Activated CD8-positive, alpha-beta memory T cell treated with anti-CD3 and anti-CD28 coated beads, Interleukin-2, amount 50 U/mL, for 4 hours (primary cell): ENCODE results near the gene POU3F3.

Experiments
- DNase-seq: peaks from one replicate; pipeline ENCODE4 v3.0.0-alpha.2; 2020

The POU3F3 gene

GRCh38 chr2:104847586-104848160 is 6.2 kb upstream of the POU3F3 start:
- DNase-seq: no peak

GRCh38 chr2:104848526-104848925 is 5.4 kb upstream of the POU3F3 start:
- DNase-seq: no peak

- DNase-seq: no peak
Measured at GRCh38 chr2:104849101-104849500, 4.8 kb upstream of the POU3F3 start.

GRCh38 chr2:104849618-104850141 is 4.2 kb upstream of the POU3F3 start:
- peak; percentile 42 for DNase-seq

- no peak for DNase-seq
Measured at GRCh38 chr2:104850361-104851290, 3.3 kb upstream of the POU3F3 start.

- DNase-seq: no peak
Measured at GRCh38 chr2:104851291-104852089, 2.4 kb upstream of the POU3F3 start.

GRCh38 chr2:104852090-104852666 is 1.7 kb upstream of the POU3F3 start:
- no peak for DNase-seq

GRCh38 chr2:104854498-104855220 is 744 bp downstream of the POU3F3 start:
- no peak for DNase-seq

- DNase-seq: no peak
Measured at GRCh38 chr2:104855221-104856085, 1.5 kb downstream of the POU3F3 start.

GRCh38 chr2:104856086-104856972 is 2.4 kb downstream of the POU3F3 start:
- DNase-seq: no peak

GRCh38 chr2:104856973-104857261 is 3.0 kb downstream of the POU3F3 start:
- DNase-seq: no peak

- no peak for DNase-seq
Measured at GRCh38 chr2:104857262-104858005, 3.5 kb downstream of the POU3F3 start.

- no peak for DNase-seq
Measured at GRCh38 chr2:104858006-104858978, 4.4 kb downstream of the POU3F3 start.

- no peak for DNase-seq
Measured at GRCh38 chr2:104859291-104859765, 5.4 kb downstream of the POU3F3 start.

GRCh38 chr2:104859766-104860450 is 6.0 kb downstream of the POU3F3 start:
- no peak for DNase-seq

GRCh38 chr2:104860451-104860790 is 6.5 kb downstream of the POU3F3 start:
- DNase-seq: no peak

GRCh38 chr2:104861351-104862057 is 7.6 kb downstream of the POU3F3 start:
- DNase-seq: no peak
